Measurements from ENCODE around the gene ATP5F1A. TPM values are rescaled to one million over a fixed set of nuclear protein-coding genes. Genes with fewer than 3 reads are reported as not detected.
"Not testable (repeated sequence)": the region's sequence is repeated elsewhere in the genome, so short reads cannot be mapped to it uniquely, and the experiment has no call there.

ATP5F1A gene
- total RNA-seq, 1 donor from 2014 or later = 812 TPM

DNA sequence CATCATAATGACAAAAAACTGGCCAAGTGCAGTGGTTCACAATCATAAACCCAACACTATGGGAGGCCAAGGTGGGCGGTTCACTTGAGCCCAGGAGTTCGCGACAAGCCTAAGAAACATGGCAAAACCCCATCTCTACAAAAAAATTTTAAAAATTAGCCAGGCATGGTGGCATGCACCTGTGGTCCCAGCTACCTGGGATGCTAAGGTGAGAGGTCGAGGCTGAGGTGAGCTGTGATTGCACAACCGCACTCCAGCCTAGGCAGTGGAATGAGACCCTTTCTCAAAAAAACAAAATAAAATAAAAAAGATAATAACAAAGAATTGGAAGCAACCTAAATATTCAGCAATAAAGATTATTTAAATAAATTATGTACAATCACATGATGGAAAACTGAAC, 47.8 kb downstream of the ATP5F1A start:
- no peak for FAIRE-seq

GRCh38 chr18:46048641-46049040, 49.5 kb downstream of the ATP5F1A start:
- FAIRE-seq (no peak), DNase-seq (ENCODE audit: low spot score in 2 of 2) (no peak)

More for the DNA sequence above, 47.8 kb downstream of the ATP5F1A start:
- DNase-seq (ENCODE audit: low spot score in 2 of 2) = no peak

DNA sequence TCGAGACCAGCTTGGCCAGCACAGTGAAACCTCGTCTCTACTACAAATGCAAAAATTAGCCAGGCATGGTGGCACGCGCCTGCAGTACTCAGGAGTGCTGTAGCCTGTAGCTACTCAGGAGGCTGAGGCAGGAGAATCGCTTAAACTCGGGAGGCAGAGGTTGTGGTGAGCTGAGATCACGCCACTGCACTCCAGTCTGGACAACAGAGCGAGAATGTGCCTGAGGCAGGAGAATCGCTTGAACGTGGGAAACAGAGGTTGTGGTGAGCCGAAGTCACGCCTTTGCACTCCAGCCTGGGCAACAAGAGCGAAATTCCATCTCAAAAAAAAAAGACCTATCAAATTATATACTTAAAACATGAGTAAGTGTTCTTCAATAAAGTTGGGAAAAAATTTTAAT, 50.7 kb downstream of the ATP5F1A start:
- FAIRE-seq; DNase-seq (ENCODE audit: low spot score in 2 of 2): not testable (repeated sequence)

DNA sequence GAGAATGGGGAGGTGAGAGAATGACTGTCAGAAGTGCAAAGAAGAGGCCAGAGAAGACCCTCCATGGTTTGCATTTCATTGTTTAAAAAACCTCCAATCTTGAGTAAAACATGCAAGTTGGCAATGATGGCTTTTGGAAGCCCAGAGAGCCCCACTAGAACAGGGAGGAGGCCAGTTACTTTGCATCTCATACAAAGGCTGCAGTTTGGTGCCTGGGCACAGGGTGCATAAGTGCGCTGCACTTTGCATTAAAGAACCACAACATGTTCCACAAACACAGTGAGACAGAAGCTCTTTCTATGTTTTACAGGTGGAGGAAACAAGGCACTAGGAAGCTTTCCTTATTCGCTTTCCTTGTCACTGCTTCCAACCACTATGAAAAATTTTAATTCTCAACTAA, 51.4 kb downstream of the ATP5F1A start:
- no peak for FAIRE-seq
- no peak for DNase-seq (ENCODE audit: low spot score in 2 of 2)

DNA sequence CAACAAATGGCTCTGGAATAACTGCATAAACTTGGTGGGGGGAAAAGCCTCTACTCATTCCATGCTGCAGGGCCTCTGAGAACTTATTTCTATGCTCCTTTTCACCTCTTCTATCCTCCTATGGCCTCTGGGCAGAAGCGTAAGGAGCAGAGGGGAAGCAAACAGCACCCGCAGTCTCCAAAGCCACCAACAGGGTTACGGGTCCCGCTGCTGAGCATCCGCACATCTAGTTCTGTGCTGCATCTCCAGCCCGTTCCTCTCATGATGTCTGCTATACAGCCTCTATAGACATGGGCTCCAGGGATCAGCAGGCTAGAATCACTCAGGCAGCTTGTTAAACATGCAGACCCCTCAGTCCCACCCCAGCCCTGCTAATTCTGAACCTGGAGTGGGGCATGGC, 52.0 kb downstream of the ATP5F1A start:
- FAIRE-seq (no peak), DNase-seq (ENCODE audit: low spot score in 2 of 2) (no peak)

GRCh38 chr18:46042571-46043123, 55.4 kb downstream of the ATP5F1A start:
- DNase-seq (ENCODE audit: low spot score in 2 of 2) (no peak), FAIRE-seq (no peak)

DNA sequence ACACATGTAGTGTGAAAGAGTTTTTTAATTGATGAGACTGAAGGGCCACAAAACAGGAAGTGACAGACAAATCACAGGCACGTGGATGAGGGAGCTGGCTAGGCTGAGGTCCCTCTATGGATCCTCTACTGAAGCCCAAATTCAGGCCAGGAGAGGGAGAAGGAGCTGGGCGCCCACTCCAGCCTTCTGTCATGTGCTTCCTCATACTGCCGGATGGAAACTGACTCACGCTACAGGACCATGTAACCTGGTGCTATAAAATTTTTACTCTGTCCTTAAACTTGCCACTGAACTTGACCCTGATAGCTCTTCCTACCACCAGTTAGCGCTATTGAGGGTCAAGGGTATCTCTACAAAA, 57.4 kb downstream of the ATP5F1A start:
- DNase-seq (ENCODE audit: low spot score in 2 of 2) = no peak
- FAIRE-seq = no peak

GRCh38 chr18:46040033-46040746, 57.9 kb downstream of the ATP5F1A start:
- no peak for FAIRE-seq
- DNase-seq (ENCODE audit: low spot score in 2 of 2) = no peak

- DNase-seq (ENCODE audit: low spot score in 2 of 2) (no peak), FAIRE-seq (no peak)
These were observed 60.4 kb downstream of the ATP5F1A start for GRCh38 chr18:46037512-46038305.

DNA sequence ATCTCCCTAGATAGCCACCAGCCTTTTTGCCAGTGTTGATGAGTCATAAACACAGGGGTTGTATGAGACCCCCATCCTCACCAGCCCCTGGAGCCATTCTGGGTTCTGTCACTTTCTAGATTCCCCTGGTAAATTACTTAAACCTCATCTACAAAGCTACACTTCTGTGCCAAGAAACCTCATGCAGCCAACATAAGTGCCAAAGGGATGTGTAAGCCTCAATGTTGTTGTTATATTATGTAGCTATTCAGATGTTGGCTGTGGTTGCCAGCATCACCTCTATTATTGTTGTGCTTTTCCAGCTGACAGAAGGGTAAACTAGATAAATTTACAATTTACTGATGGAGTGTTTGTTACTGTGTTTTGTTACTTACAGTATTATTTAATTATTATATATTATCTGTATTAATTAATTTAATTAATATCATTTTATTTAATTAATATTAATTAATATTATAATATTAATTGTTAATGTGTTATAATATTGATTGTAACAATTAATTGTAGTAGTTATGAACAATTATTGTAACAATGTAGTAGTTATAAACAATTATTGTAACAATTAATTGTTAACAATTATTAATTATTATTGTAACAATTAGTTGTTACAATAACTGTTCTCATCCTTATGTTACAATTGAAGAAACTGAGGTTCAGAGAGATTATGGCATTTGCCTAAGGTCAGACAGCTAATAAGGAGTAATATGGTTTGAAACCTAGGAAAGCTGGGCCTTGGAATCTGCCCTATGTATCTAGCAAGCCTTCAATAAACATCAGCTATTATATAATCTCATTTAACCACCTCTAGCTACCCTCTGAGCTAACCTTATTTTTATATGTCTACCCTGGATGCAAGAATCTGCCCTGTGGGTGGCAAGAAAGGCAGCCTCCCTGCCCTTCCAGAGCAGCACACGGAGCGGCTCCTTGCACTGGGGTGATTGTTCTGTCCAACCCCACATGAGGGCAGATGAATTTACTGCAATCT, 62.1 kb downstream of the ATP5F1A start:
- peak; percentile 95 for FAIRE-seq
- DNase-seq (ENCODE audit: low spot score in 2 of 2) = no peak

- no peak for FAIRE-seq
- DNase-seq (ENCODE audit: low spot score in 2 of 2) = no peak
These were observed 63.9 kb downstream of the ATP5F1A start for GRCh38 chr18:46034230-46034629.

- no peak for FAIRE-seq
These were observed 66.4 kb downstream of the ATP5F1A start for GRCh38 chr18:46031741-46032140.

More at GRCh38 chr18:46031741-46032140, 66.4 kb downstream of the ATP5F1A start:
- no peak for DNase-seq (ENCODE audit: low spot score in 2 of 2)

Small RNAs within 50 kb of the gene (small RNA-seq; reads per million reads assigned to genes)
- gene RNU6-1278P (not detected), gene RNY4P37 (0.18 reads per million)

Other genes with a start within 250 kb of the ATP5F1A start
- gene EPG5, start 131.0 kb downstream of the ATP5F1A start, total RNA-seq = 26.1 TPM
- gene PSTPIP2, start 26.0 kb downstream of the ATP5F1A start, total RNA-seq = 0.41 TPM
- gene HAUS1, start 6.1 kb upstream of the ATP5F1A start, total RNA-seq = 39.1 TPM